DOHH2 (cell line): ENCODE results near the gene CHD6.

ENCODE experiments used
- H3F3A ChIP-seq: fragments of 200-600 bp; sonication (generic), shearing (Covaris generic); 2 replicates; pipeline ENCODE4 v1.6.0; 2016; ENCODE audit warnings: antibody characterized with exemption, mild to moderate bottlenecking; ENCODE audit not compliant: control insufficient read depth, insufficient read depth
- H3K27ac ChIP-seq: fragments of 200-600 bp; sonication (generic); 2 replicates; pipeline ENCODE4 v1.5.1; 2014; ENCODE audit warnings: low read depth, mild to moderate bottlenecking, low read length, moderate library complexity
- H3K27me3 ChIP-seq: fragments of 200-600 bp; sonication (generic); 2 replicates; pipeline ENCODE4 v1.6.1; 2014; ENCODE audit warnings: mild to moderate bottlenecking, low read length, mixed read lengths; ENCODE audit not compliant: control insufficient read depth
- H3K36me3 ChIP-seq: fragments of 200-600 bp; sonication (generic); 2 replicates; pipeline ENCODE4 v1.6.1; 2014; ENCODE audit warnings: mild to moderate bottlenecking, low read length, moderate library complexity, mixed read lengths; ENCODE audit not compliant: control insufficient read depth
- H3K4me1 ChIP-seq: fragments of 200-600 bp; sonication (generic); 2 replicates; pipeline ENCODE4 v1.6.1; 2014; ENCODE audit warnings: mild to moderate bottlenecking, low read length, mixed read lengths; ENCODE audit not compliant: control insufficient read depth
- H3K4me2 ChIP-seq: fragments of 200-600 bp; sonication (generic); 2 replicates; pipeline ENCODE4 v1.6.0; 2014; ENCODE audit warnings: mild to moderate bottlenecking, low read length, moderate library complexity
- H3K4me3 ChIP-seq: fragments of 200-600 bp; sonication (generic); 2 replicates; pipeline ENCODE4 v1.5.1; 2014; ENCODE audit warnings: mild to moderate bottlenecking, low read length, mixed read lengths
- H3K79me2 ChIP-seq: fragments of 200-600 bp; sonication (generic); 2 replicates; pipeline ENCODE4 v1.6.1; 2014; ENCODE audit warnings: mild to moderate bottlenecking, low read length, mixed read lengths; ENCODE audit not compliant: control insufficient read depth
- H3K9me2 ChIP-seq: fragments of 200-600 bp; sonication (generic); replicated peaks from 2 replicates; pipeline ENCODE4 v1.6.1; 2014; ENCODE audit warnings: mild to moderate bottlenecking, low read length, mixed read lengths; ENCODE audit not compliant: control insufficient read depth
- H3K9me3 ChIP-seq: fragments of 200-600 bp; sonication (generic); 2 replicates; pipeline ENCODE4 v1.6.1; 2014; ENCODE audit warnings: antibody characterized with exemption, low read length, mixed read lengths; ENCODE audit not compliant: control insufficient read depth, insufficient read depth
- H4K20me1 ChIP-seq: fragments of 200-600 bp; sonication (generic); 2 replicates; pipeline ENCODE4 v1.6.0; 2014; ENCODE audit warnings: low read depth, mild to moderate bottlenecking, antibody characterized with exemption, low read length, moderate library complexity; ENCODE audit not compliant: control insufficient read depth, insufficient read depth
- EZH2phosphoT487 ChIP-seq: fragments of 200-600 bp; sonication (generic); IDR thresholded peaks from 2 replicates; pipeline ENCODE4 v1.6.1; 2017; ENCODE audit warnings: borderline replicate concordance, mild to moderate bottlenecking, antibody characterized with exemption, low read length, moderate library complexity, mixed read lengths
- TF ChIP-seq, protein P1 (sequence below): fragments of 200-600 bp; sonication (generic); IDR thresholded peaks from one replicate; pipeline ENCODE4 v1.5.1; 2014; ENCODE audit warnings: antibody characterized with exemption, mild to moderate bottlenecking, low read depth, low read length; ENCODE audit not compliant: poor library complexity, severe bottlenecking

Gene CHD6

DNA sequence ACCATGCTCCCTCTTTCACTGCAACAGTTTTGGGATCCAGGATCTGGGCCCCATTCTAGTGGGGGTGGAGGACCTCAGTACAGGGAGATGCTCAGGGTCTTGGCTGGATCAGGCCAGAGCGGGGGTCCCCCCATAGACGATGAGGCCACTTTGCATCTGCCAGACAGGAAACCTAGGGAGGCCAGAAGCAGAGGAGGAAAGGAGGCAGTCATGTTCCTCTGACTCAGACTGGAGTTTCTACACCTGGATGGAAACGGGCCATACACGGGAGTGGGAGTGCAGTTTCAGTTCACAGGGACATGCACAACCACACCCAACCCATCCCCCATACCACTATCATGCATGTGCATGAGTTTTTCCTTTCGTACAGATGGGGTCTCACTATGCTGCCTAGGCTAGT lies 248.0 kb downstream of the CHD6 start:
- 0 out of 2 replicates have a peak, but pooled peaks cover 4% of the 10 kb centered on the region for H3K9me3 ChIP-seq
- TF ChIP-seq EZH2phosphoT487 = no peak
- TF ChIP-seq, protein P1, sequence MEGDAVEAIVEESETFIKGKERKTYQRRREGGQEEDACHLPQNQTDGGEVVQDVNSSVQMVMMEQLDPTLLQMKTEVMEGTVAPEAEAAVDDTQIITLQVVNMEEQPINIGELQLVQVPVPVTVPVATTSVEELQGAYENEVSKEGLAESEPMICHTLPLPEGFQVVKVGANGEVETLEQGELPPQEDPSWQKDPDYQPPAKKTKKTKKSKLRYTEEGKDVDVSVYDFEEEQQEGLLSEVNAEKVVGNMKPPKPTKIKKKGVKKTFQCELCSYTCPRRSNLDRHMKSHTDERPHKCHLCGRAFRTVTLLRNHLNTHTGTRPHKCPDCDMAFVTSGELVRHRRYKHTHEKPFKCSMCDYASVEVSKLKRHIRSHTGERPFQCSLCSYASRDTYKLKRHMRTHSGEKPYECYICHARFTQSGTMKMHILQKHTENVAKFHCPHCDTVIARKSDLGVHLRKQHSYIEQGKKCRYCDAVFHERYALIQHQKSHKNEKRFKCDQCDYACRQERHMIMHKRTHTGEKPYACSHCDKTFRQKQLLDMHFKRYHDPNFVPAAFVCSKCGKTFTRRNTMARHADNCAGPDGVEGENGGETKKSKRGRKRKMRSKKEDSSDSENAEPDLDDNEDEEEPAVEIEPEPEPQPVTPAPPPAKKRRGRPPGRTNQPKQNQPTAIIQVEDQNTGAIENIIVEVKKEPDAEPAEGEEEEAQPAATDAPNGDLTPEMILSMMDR = no peak
- H3F3A ChIP-seq = no peaks in the 10 kb centered on the region
- H3K27me3 ChIP-seq = no peaks in the 10 kb centered on the region
- H3K27ac ChIP-seq = no peak overlapping the region
- H3K4me2 ChIP-seq = no peak overlapping the region
- no peak overlapping the region for H3K4me3 ChIP-seq
- no peaks in the 10 kb centered on the region for H3K4me1 ChIP-seq
- H3K79me2 ChIP-seq = no peaks in the 10 kb centered on the region
- no peaks in the 10 kb centered on the region for H3K36me3 ChIP-seq
- H3K9me2 ChIP-seq = no peaks in the 10 kb centered on the region
- no peaks in the 10 kb centered on the region for H4K20me1 ChIP-seq

- Histone ChIP-seq H3K9me2 (no peaks in the 10 kb centered on the region), H3K27me3 (no peaks in the 10 kb centered on the region), H4K20me1 (no peaks in the 10 kb centered on the region), H3K4me2 (no peak overlapping the region), H3K9me3 (0 out of 2 replicates have a peak, but pooled peaks cover 4% of the 10 kb centered on the region), H3K36me3 (no peaks in the 10 kb centered on the region), H3K4me1 (no peaks in the 10 kb centered on the region), H3K27ac (no peak overlapping the region), H3K4me3 (no peak overlapping the region), H3F3A (no peaks in the 10 kb centered on the region), H3K79me2 (no peaks in the 10 kb centered on the region)
- TF ChIP-seq EZH2phosphoT487 = no peak
- TF ChIP-seq, protein P1 = no peak
These were observed 248.5 kb downstream of the CHD6 start for GRCh38 chr20:41369673-41370072.

DNA sequence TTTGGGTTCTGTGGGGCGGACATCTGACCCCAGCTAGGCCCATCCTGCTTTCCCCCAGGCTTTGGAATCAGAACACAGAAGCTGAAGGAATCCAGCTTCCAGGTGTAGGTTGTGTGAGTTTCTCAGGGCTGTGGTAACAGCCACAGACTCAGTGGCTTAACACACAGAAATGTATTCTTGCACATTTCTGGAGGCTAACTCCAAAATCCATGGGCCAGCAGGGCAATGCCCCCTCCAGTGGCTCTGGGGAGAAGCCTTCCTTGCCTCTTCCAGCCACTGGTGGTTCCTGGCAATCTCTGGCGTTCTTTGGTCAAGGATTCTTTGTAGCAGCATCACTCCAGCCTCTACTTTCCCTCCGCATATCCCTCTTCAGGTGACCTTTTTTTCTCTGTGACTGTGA lies 250.2 kb downstream of the CHD6 start:
- Histone ChIP-seq H3K27me3 (no peaks in the 10 kb centered on the region), H3K9me2 (no peaks in the 10 kb centered on the region), H3K79me2 (no peaks in the 10 kb centered on the region), H3K36me3 (no peaks in the 10 kb centered on the region), H3K27ac (no peak overlapping the region), H3K4me1 (no peaks in the 10 kb centered on the region), H3K4me2 (no peak overlapping the region), H3K4me3 (no peak overlapping the region), H3F3A (no peaks in the 10 kb centered on the region), H3K9me3 (0 out of 2 replicates have a peak, but pooled peaks cover 4% of the 10 kb centered on the region), H4K20me1 (no peaks in the 10 kb centered on the region)
- no peak for TF ChIP-seq EZH2phosphoT487
- TF ChIP-seq, protein P1 = no peak

DNA sequence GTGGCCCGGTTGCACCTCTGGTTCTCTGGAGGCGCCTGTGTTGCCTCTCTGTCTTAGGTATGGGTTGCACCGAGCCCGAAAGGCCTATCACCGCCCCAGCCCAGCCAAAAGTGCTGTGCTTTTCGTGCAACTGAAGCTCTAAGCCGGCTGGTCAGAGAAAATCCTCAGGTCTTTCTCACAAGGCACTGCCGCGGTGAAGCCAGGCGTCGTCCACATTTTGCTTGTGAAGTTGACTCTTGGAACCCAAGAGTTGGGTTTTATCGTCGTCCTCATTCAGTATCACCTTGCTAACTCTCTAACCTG lies 250.8 kb downstream of the CHD6 start:
- Histone ChIP-seq H3K4me2 (no peak overlapping the region), H3K4me3 (no peak overlapping the region), H3K79me2 (no peaks in the 10 kb centered on the region), H3K27me3 (no peaks in the 10 kb centered on the region), H3F3A (no peaks in the 10 kb centered on the region), H3K27ac (no peak overlapping the region), H3K9me3 (0 out of 2 replicates have a peak, but pooled peaks cover 4% of the 10 kb centered on the region), H3K36me3 (no peaks in the 10 kb centered on the region), H4K20me1 (no peaks in the 10 kb centered on the region), H3K9me2 (no peaks in the 10 kb centered on the region), H3K4me1 (no peaks in the 10 kb centered on the region)
- TF ChIP-seq, protein P1 = no peak
- TF ChIP-seq EZH2phosphoT487 = no peak
